HepG2 (cell line): ENCODE data around the gene FAM229B.

ENCODE experiments used
- POLR2A ChIP-seq, 2 experiments: IDR thresholded peaks; 2 replicates each; pipeline ENCODE4 v1.6.1; 2011; ENCODE audit warnings: low read depth in 2 of 2, low read length in 2 of 2, mild to moderate bottlenecking in 1 of 2, moderate library complexity in 1 of 2; ENCODE audit not compliant: insufficient read depth in 1 of 2
- TCF7 ChIP-seq: sonication (generic); IDR thresholded peaks from 2 replicates; pipeline ENCODE4 v1.6.1; 2016; ENCODE audit warnings: antibody characterized with exemption, low read depth
- ZMYM4 ChIP-seq: sonication (generic); formaldehyde crosslinking; IDR thresholded peaks from 2 replicates; pipeline ENCODE4 v1.8.1; 2023; ENCODE audit warnings: mild to moderate bottlenecking, missing genetic modification reagents

GRCh38 chr6:112109262-112109661 lies 21.9 kb downstream of the FAM229B start:
- TF ChIP-seq ZMYM4 (CRISPR knock-in tag) (no peak), POLR2A (IDR thresholded peaks at IDR 0.05; ENCODE audit: insufficient read depth in 1 of 2, low read depth in 2 of 2, low read length in 2 of 2) (no peak), TCF7 (no peak)
